Prostate gland (tissue), 2 donors: ENCODE data around the gene LMO4.

ENCODE experiments used
- POLR2A ChIP-seq: fragments of 450-650 bp; IDR thresholded peaks from one replicate; pipeline ENCODE4 v1.6.1; 2016; ENCODE audit warnings: antibody characterized with exemption, mild to moderate bottlenecking
- POLR2AphosphoS5 ChIP-seq: sonication (generic); formaldehyde crosslinking; IDR thresholded peaks from one replicate; pipeline ENCODE4 v1.6.1; 2017; ENCODE audit warnings: antibody characterized with exemption
- TF ChIP-seq, protein P1 (sequence below), 4 experiments: fragments of 200-600 bp in 2 of 4; fragments of 450-650 bp in 2 of 4; sonication (generic) in 2 of 4; IDR thresholded peaks; 1 replicate in 3 of 4; 2 replicates in 1 of 4; pipeline ENCODE4 v1.5.1; 2016 to 2019; ENCODE audit warnings: antibody characterized with exemption in 4 of 4, mild to moderate bottlenecking in 2 of 4, moderate library complexity in 2 of 4

- TF ChIP-seq, protein P1, sequence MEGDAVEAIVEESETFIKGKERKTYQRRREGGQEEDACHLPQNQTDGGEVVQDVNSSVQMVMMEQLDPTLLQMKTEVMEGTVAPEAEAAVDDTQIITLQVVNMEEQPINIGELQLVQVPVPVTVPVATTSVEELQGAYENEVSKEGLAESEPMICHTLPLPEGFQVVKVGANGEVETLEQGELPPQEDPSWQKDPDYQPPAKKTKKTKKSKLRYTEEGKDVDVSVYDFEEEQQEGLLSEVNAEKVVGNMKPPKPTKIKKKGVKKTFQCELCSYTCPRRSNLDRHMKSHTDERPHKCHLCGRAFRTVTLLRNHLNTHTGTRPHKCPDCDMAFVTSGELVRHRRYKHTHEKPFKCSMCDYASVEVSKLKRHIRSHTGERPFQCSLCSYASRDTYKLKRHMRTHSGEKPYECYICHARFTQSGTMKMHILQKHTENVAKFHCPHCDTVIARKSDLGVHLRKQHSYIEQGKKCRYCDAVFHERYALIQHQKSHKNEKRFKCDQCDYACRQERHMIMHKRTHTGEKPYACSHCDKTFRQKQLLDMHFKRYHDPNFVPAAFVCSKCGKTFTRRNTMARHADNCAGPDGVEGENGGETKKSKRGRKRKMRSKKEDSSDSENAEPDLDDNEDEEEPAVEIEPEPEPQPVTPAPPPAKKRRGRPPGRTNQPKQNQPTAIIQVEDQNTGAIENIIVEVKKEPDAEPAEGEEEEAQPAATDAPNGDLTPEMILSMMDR (IDR thresholded peaks at IDR 0.05), result no peak
- TF ChIP-seq POLR2AphosphoS5, result no peak
- no peak for TF ChIP-seq POLR2A
Measured at GRCh38 chr1:87358219-87358618, 29.5 kb downstream of the LMO4 start.
